GM18505 (cell line): ENCODE data around the gene B3GALNT2.

Experiments
- ATAC-seq: cut with Tn5 transposase; IDR thresholded peaks from one replicate; pipeline ENCODE4 v1.9.1; 2021; ENCODE audit not compliant: unreplicated experiment
- POLR2A ChIP-seq: IDR thresholded peaks from 4 replicates; pipeline ENCODE4 v1.6.1; 2011; ENCODE audit warnings: borderline replicate concordance; ENCODE audit not compliant: insufficient read depth, insufficient read length; ENCODE audit errors: extremely low read depth

B3GALNT2 gene

DNA sequence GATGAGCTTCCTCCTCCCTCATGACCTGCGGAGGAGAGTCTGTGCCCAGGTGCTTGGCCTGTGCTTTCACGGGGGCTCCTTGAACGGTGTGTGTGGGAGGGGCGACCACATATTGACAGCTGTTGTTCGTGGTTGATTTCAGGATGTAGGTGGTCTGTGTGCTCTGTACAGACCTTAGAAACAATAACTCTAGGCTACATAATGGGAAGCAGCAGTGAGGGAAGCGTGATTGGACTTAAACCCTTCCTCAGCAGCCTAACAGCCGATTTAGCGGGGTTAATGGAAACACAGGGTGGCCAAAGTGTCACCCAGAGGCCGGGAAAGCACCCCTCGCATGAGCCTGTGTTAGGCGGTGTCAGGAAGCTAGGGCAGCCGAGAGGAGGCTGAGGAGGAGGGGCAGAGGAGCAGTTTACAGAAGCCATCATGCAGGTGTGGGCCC lies 81.0 kb downstream of the B3GALNT2 start:
- TF ChIP-seq POLR2A: no peak
- ATAC-seq: peak; percentile 49

DNA sequence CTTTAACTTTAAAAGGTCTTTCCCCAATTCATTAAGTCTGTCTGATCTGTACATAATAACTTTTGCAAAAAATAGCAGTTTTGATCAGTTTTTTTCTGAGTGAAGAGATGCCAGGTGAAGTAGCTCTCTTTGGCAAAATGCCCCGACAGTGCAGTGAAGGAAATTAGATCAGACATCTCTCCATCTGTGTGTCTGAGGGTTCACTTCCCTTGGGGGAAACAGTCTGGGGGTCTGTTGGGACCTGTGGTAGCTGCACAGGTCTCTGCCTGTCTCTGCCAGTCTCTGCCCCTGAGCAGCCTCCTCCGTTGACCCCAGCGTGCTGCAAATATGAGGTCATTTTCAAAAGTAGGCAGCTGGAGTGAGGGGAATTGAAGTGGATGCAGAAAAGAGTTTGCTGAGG lies 82.5 kb downstream of the B3GALNT2 start:
- no peak for TF ChIP-seq POLR2A
- ATAC-seq: no peak

DNA sequence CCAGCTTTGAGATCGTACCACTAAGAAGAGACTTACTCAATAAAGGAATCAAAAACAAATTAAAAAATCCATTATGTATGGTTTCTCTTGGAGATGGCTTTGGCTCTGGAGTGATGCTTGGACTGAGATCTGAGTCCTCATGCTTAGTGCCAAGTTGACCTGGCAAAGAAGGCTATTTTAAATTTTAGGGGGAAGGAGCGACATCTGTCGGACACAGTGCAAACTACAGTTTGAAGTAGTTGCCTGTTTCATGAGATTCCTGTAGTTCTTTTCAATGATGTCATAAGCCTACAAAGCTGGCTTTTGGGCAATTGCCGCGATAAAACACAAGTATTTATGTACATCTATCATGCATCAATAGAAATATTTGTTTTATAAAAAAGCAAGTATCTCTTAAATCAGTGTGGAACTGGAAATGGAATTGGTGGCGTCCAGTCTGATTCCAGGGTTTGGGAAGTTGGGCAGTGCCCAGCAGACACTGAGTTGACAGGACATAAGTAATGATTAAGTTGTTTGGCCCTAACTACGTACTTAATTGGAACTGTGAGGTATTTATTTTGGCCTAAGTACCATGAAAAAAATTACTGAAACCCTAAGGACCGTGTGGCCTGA lies 87.1 kb downstream of the B3GALNT2 start:
- no peak for TF ChIP-seq POLR2A
- no peak for ATAC-seq

DNA sequence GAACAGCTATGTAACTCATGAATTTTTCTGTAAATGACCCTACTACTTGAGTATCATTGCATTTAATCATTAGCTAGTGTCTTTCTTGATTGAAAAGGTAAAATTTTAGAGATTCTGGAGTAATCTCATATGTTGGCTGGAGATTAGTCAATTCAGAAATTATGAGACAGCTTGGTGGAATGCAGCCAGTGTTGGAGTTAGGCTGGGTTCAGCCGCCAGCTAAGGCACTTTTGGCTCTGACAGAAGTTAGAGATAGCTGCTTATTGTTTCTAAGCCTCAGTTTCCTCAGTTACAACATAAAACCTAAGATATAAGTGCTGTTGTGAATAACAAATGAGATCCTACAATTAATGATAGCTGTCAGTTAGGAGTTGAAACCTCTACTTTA lies 87.6 kb downstream of the B3GALNT2 start:
- ATAC-seq: no peak
- TF ChIP-seq POLR2A: no peak

DNA sequence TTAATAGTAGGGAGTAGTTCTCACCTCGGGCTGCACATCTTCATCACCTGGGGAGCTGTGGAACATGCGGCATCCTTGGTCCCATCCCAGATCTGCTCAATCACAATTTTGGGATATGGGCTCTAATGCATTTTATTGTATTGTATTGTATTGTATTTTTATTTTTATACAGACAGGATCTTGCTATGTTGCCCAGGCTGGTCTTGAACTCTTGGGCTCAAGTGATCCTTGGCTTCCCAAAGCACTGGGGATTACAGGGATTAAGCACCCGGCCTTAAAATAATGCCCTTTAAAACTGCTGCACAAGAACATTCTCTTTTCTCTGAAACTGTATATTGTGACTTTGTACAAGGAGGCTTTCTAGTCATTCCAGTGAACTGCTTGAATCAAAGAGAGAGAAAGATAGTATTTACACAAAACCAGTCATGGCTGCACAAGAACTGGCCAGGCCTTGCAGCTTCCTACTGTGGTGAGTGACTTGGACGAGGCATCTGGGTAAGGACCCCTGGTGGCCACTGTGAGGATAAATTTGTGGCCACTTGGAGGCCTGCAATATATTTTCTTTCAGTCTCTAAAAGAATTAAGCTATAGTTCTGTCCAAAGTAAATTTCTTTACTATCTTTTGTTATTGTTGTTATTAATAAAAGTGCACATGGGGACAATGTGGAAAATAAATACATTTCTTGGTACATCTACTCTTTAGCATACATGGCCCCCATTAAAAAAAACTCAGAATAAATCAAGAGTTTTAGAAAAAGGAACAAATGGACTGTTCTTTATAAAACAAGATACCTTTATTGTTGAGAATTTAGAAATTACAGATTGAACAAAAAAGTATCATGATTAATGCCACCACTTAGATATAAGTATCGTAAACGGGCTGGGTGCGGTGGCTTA lies 89.0 kb downstream of the B3GALNT2 start:
- no peak for ATAC-seq
- no peak for TF ChIP-seq POLR2A

DNA sequence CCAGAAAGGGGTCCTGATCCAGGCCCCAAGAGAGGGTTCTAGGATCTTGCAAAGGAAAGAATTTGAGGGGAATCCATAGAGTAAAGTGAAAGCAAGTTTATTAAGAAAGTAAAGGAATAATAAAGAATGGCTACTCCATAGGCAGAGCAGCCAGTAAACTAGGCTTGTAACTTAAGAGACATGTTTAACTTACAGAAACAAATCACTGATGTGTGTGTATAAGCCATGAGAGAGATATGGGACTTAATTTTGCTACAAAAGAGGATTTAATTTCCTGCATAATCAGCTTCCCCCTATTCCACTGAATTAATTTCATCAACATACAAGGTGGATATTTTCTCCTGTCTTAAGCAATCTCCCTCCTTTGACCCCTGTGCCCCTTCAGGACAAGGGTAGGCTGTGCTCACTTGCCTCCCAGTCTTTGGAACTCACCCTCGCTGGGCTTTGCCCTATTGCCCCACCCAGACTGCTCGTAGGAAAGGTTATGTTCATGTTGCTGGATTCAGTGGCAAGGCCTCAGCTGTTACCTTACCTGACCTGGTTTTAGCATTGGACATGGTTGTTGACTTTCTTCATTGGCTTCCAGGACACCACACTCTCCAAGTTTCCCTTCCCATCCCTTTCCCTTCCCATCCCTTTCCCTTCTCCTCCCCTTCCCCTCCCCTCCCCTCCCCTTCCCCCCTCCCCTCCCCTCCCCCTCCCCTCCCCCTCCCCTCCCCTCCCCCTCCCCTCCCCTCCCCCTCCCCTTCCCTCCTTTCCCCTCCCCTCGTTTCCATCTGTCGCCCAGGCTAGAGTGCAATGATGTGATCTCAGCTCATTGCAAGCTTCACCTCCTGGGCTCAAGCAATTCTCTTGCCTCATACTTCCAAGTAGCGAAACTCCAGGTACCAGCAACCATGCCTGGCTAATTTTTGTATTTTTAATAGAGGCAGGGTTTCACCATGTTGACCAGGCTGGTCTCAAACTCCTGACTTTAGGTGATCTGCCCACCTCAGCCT lies 92.5 kb downstream of the B3GALNT2 start:
- ATAC-seq: no peak
- TF ChIP-seq POLR2A: no peak

DNA sequence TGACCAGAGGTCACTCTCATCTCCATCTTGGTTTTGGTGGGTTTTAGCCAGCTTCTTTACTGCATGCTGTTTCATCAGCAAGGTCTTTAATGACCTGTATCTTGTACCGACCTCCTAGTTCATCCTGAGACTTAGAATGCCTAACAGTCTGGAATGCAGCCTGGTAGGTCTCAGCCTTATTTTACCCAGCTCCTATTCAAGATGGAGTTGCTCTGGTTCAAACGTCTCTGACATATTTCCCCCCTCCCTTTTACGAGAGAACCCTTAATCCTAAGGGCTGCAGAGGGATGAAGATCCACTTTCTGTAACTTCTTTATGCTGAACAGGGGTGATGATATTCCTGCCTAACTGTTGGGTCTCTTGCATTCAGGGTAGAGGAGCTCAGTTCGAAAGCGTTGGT lies 93.8 kb downstream of the B3GALNT2 start:
- ATAC-seq: no peak
- TF ChIP-seq POLR2A: no peak

DNA sequence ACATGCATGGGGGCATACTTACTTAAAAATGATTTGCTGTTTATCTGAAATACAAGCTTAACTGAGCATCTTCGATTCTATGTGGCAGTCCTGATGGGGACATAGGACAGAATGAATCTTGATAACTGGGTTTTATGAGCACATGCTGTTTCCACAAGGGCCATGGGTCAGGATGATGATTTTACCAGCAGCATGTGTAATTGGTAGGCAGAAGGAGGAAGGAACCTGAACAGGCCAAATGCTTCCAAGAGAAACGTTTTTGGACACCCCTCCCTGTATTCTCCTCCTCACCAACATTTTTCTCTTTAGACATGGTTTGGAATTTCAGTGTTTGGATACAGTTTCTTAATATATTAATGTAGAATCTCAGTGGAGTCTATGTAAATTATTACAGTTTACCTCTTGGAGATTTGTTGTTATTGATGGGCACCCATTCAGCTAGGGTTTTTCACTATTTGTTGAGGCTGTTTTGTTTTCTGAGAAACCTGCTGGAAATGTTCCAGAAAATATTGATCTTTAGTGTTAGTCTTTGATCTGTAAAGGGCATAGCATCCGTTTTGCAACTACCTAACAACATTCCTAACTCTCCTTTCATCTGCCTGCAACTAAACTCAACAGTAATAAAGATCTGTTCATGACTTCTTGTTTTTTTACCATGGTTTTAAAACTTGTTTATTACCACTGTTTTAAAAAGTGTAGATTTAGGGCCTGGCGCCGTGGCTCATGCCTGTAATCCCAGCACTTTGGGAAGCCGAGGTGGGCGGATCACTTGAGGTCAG lies 95.0 kb downstream of the B3GALNT2 start:
- no peak for ATAC-seq
- no peak for TF ChIP-seq POLR2A

DNA sequence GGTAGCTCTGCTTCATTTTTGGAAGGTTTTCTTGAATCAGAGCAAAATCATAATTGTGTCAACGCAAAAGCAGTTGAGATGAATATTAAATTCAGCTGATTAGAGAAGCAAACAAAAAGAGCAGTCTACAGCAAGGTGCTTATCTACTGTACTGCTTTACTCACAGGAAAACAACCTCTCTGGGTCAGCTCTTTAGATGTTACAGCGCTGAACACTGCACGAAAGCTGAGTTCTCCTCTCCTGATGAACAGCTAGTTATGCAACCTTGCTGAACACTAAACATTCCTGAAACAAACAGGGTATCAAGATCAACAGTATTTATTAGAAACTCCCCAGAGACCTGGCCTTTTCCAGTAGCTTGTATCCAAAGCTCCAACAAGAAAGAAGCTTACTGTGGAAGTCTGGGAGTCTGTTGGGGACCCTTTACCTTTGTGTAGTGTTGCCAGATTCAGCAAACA lies 95.7 kb downstream of the B3GALNT2 start:
- no peak for ATAC-seq
- TF ChIP-seq POLR2A: no peak

DNA sequence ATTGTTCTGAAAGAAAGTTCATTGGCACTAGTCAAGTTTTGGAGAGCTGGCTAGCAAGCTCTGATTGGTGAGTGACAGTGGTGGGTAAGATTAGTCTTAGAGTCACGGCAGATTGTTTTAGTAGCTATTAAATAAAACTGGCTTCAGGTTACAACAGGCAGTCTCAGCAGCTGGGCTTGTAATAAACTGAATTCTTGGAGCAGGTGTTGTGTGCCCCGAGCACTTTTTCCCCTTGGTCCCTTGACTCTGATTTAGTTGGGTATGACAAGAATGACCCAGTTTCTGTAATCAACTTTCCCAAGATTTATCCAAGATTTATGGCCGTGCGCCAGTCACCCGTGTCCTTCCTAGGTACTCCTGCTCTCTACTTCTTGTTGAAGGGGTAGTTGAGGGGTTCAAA lies 96.8 kb downstream of the B3GALNT2 start:
- no peak for TF ChIP-seq POLR2A

DNA sequence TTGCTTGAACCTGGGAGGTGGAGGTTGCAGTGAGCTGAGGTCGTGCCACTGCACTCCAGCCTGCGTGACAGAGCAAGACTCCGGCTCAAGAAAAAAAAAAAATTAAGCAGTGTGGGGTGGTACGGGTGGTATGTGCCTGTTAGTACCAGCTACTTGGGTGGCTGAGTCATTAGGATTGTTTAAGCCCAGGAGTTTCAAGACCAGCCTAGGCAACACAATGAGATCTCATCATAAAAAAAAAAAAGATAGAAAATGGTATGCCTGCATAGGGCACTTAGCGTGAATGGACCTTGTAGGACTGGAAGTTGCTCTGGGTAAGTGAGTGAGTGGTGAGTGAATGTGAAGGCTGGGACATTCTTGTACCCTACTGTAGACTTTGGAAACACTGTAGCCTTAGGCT lies 100.1 kb downstream of the B3GALNT2 start:
- TF ChIP-seq POLR2A: no peak
- ATAC-seq: no peak

More for the DNA sequence above, 96.8 kb downstream of the B3GALNT2 start:
- no peak for ATAC-seq

DNA sequence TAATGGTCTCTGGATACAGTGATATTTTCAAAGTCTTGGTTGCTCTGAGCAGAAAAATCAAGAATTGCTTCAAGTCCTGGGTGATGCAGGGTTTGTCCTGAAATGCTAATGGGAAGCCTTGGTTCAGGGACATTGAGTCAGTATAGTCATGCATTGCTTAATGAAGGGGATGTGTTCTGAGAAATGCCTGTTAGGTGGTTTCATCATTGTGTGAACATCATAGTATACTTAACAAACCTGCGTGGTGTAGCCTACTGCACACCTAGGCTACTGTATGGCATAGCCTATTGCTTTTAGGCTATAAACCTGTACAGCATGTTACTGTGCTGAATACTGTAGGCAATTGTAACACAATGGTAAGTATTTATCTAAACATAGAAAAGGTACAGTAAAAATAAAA lies 100.7 kb downstream of the B3GALNT2 start:
- no peak for ATAC-seq
- TF ChIP-seq POLR2A: no peak

DNA sequence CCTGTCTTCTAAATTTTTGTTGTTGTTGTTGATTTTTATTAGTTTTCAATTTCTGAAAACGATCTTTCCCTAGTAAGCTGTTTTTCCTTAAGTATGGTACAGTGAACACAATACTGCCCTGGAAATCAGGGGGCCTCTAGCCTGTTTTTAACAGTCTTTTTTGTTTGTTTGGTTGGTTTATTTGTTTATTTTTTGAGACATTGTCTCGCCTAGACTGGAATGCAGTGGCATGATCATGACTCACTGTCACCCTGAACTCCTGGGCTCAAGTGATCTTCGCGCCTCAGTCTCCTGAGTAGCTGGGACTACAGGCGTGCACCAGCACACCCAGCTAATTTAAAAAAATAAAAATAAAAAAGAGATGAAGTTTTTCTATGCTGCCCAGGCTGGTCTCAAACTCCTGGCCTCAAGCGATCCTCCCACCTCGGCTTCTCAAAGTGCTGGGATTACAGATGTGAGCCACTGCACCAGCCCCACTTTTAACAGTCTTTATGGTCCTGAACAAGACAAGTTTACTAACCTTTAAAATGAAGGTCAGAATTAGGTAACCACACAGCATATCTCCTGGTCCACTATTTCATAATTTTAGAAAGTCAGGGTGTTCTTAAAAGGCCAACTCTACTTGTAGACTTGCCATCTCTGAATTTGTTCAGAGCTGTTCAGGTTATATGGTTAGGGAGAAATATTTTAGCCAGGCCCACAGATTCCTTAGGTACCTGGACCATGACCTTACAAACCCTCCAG lies 101.6 kb downstream of the B3GALNT2 start:
- no peak for ATAC-seq
- no peak for TF ChIP-seq POLR2A
